Renal cortical epithelial cell (primary cell): Measurements from ENCODE around the gene CPSF2. TPM values are rescaled to one million over a fixed set of nuclear protein-coding genes. Genes with fewer than 3 reads are reported as not detected.
A peak's percentile ranks its signal among the peaks of the same experiment; 100 is the strongest.

Source experiments
- DNase-seq: peaks from one replicate; pipeline ENCODE4 v3.0.0-alpha.2; 2011; ENCODE audit warnings: low read depth
- total RNA-seq: library from RNA; depleted of rRNA; stranded (reverse); fragments of >200 nt; gene quantifications from 2 replicates; pipeline ENCODE4 v1.2.3, GENCODE V29; 2014

Gene CPSF2
- total RNA-seq, result 59.7 and 65.0 TPM in 2 replicates

- peak; percentile 40 for DNase-seq
These were observed at the start of gene CPSF2, which contains the start of gene NDUFB1 for GRCh38 chr14:92121670-92122350. TSS of gene CPSF2 (plus strand) at chr14:92121969. CDS start at chr14:92130985, 9,016 bp downstream. TSS of gene NDUFB1 (minus strand) at chr14:92121706. CDS start at chr14:92117637, 4,069 bp downstream.

GRCh38 chr14:92074555-92074954 is 47.2 kb upstream of the CPSF2 start:
- DNase-seq, result no peak

GRCh38 chr14:92088494-92088893 is 33.3 kb upstream of the CPSF2 start:
- no peak for DNase-seq

GRCh38 chr14:92093320-92093719 is 28.4 kb upstream of the CPSF2 start:
- no peak for DNase-seq

GRCh38 chr14:92099802-92100201 is 22.0 kb upstream of the CPSF2 start:
- peak; percentile 28 for DNase-seq

- DNase-seq, result no peak
These were observed 18.3 kb upstream of the CPSF2 start for GRCh38 chr14:92103363-92103989.

GRCh38 chr14:92105073-92105892 is 16.5 kb upstream of the CPSF2 start:
- peak; percentile 30 for DNase-seq

GRCh38 chr14:92105893-92106142 is 16.0 kb upstream of the CPSF2 start:
- DNase-seq, result no peak

- peak; percentile 96 for DNase-seq
These were observed 15.4 kb upstream of the CPSF2 start, which contains the start of gene ATXN3 for GRCh38 chr14:92106143-92106926. TSS of gene ATXN3 (minus strand) at chr14:92106582. CDS start at chr14:92106552, 30 bp downstream.

- no peak for DNase-seq
These were observed 13.2 kb upstream of the CPSF2 start for GRCh38 chr14:92108345-92109254.

GRCh38 chr14:92109490-92109889 is 12.3 kb upstream of the CPSF2 start:
- DNase-seq, result no peak

- peak; percentile 27 for DNase-seq
These were observed 531 bp upstream of the CPSF2 start for GRCh38 chr14:92121207-92121669.

- DNase-seq, result peak; percentile 14
These were observed 545 bp downstream of the CPSF2 start for GRCh38 chr14:92122351-92122677.

- DNase-seq, result no peak
These were observed 992 bp downstream of the CPSF2 start for GRCh38 chr14:92122761-92123160.

- DNase-seq, result no peak
These were observed 12.7 kb downstream of the CPSF2 start for GRCh38 chr14:92134456-92134855.

GRCh38 chr14:92135269-92135668 is 13.5 kb downstream of the CPSF2 start:
- DNase-seq, result peak; percentile 45

GRCh38 chr14:92143309-92143708 is 21.5 kb downstream of the CPSF2 start:
- DNase-seq, result no peak

GRCh38 chr14:92143962-92144361 is 22.2 kb downstream of the CPSF2 start:
- peak; percentile 35 for DNase-seq

- DNase-seq, result no peak
These were observed 22.9 kb downstream of the CPSF2 start for GRCh38 chr14:92144708-92145107.

GRCh38 chr14:92153581-92153980 is 31.8 kb downstream of the CPSF2 start:
- no peak for DNase-seq
